ENCODE data around the gene KLK14.

Gene KLK14

DNA sequence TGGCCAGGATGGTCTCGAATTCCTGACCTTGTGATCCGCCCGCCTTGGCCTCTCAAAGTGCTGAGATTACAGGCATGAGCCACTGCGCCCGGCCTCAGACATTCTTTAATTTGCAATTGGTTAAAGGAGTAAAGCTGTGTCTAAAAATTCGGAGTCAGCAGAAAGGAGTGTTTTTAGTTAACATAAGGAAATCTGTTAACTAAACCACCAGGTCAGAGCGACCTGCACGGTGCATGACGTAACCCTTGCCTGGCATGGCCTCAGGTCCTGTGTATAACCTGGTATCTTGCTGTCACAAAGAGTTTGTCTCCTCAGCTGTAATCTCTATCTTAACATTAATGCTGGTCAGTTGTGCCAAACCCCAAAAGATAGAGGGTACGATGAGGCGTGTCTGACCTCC, 38.4 kb downstream of the KLK14 start:
- DNase-seq (ENCODE audit: low spot score): no peak

DNA sequence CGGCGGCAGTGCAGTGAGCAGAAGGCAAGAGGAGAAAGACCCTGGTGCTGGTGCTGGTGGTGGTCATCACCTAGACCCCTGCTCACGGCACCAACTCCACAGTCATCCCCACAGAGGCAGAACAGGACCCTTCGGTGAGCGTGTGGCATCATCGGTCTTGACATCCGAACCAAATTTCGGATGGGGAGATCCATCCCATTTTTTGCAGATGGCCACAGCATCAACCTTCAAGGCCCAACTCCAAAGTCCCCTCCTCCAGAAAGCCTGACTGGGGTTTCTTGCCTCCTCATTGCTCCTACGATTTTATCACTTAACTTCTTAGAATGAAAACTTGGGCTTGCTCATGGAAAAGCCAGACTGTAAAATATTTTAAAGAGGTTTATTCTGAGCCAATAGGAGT, 39.2 kb downstream of the KLK14 start:
- no peak for DNase-seq (ENCODE audit: low spot score)

DNA sequence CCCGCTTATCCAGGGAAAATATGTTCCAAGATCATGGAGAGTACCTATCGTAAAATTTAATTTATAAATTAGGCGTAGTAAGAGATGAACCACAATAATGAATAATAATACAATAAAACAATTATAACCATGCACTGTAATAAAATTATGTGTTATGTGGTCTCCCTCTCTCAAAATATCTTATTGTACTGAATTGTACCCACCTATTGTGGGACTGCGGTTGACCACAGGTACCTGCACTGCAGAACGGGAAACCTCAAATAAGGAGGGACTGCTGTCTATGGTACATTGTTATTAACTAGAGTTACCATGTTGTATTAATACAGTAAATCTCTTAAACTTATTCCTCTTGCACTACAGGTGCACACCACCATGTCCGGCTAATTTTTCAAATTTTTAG, 42.5 kb downstream of the KLK14 start:
- DNase-seq (ENCODE audit: low spot score): no peak

DNA sequence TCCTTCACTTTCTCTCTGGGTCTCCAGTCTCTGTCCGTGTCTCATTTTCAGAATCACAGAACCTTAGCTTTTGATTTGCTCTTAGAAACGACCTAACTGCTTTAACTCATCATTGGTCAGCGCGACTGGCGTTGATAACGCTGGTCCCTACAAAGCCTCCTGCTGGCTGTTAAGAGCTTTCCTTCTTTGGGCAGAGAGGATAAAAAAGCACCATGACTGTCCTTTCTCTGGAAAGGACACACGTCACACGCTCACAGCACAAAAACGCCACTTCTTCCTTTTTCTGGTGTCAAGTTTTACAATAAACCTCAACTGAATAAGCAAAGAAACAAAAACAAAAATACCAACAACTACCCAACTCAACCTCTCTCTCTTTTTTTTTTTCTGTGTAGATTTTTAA, 46.2 kb downstream of the KLK14 start:
- DNase-seq (ENCODE audit: low spot score): no peak

DNA sequence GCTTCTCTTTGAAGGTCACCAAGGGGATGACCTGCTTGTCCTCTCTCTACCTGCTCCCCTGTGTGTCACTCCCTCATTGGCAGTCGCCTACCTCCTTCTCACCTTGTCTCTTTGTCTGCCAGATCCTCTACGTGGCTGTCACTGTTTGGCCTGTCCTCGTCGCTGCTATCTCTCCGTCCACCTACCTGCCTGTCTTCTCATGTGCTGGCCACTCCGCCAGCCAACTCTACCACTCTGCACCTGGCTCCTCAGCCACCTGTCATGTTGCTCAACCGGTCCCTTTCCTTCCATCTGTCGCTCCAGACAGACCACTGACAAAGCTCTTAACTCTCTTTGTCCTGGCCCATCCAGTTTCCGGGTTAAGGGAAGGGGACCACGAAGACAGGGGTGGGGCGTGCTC, 48.0 kb downstream of the KLK14 start, which contains the start of gene KLK12:
TSS of gene KLK12 (minus strand) at position 299 of the 400 bp plus-strand sequence. CDS start 381 bp downstream, outside the sequence.
- no peak for DNase-seq (ENCODE audit: low spot score)

DNA sequence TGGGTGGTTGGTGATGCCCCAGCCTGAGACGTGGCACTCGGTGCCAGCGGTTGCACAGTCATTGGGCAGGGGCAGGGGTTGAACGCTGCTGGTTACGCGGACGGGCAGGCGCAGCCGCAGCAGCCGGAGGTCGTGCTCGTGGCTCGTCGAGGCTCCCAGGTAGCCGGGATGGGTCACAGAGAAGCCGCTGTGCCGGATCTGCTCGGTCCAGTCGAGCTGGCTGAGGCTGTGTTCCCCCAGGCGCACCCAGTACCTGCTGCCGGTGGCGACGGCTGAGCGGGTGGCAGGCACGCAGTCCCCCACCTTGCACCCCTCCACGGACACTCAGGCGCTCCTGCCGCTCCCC, 50.8 kb downstream of the KLK14 start:
- DNase-seq (ENCODE audit: low spot score): no peak

DNA sequence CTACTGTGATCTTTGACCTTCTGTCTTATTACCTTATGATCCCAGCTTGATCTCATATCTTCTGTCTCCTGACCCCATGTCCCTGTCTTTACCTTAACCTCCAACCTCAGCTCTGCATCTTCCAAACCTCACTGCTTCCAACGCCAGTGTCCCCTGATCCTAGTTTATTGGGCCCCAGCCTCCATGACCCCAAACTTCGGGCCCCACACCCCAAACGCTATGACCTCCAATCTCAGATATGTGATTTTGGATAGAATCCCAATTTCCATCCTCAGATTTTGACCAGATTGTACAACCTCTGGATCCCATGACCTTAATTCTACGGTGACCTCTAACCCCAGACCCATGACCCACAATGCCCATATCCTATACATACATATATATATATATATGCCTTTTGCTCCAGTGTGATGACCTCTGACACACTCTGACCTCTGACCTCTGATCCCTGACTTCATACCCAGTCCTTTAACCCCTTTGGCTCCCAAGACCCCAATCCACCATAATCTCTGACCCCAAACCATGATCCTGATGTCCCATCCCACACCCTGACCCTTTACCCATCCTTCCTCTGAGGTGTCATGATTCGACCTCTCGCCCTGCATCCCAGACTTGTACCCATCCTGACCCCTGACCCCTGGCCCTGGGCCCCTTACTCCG, 51.3 kb downstream of the KLK14 start:
- no peak for DNase-seq (ENCODE audit: low spot score)

DNA sequence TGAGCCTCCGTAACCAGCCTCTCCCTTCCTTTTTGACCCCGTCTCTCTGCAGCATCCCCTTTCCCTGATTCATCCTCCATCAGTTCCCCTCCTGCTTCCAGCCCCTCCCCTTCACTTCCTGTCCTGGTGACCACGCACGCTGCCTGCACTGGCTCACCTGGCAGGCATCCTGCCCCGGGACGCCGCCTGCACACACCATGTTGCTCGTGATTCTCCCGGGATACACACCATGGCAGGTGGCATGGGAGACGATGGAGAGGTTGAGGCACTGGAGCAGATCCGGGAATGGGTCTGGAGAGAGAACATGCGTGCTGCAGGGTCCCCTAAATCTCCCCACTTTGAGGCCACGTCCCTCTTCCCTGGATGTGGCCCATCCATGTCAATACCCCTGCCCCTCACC, 52.1 kb downstream of the KLK14 start:
- DNase-seq (ENCODE audit: low spot score): no peak

DNA sequence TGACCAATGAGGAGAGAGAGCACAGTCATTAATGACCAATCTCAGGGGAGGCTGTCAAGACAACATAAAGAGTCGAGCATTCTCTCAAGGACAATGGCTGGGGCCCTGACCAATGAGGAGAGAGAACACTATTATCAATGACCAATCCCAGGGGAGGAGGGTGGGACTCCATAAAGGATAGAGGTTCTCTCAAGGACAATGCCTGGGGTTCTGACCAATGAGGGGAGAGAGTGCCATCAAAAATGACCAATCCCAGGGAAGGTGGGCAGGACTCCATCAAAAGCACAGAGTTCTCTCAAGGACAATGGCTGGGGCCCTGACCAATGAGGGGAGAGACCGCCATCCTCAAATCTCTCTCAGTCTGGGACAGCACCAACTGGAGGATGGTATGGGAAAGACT, 53.0 kb downstream of the KLK14 start:
- no peak for DNase-seq (ENCODE audit: low spot score)
